ENCODE data around the gene FHL2. TPM values are rescaled to one million over a fixed set of nuclear protein-coding genes. Genes with fewer than 3 reads are reported as not detected.

Gene FHL2
- total RNA-seq: 100 to 1,000 TPM in 3 of 4 donors, 10 to 100 TPM in 1; 93.9 to 150 (median 109) TPM

GRCh38 chr2:105398336-105399206, at the start of gene FHL2:
FHL2 (minus strand) TSS chr2:105399051; CDS start chr2:105386516, 12,535 bp downstream.
- 0 to 1% methylated on average over 7 to 12 of the region's 74 CpGs for WGBS, 2 donors (ENCODE audit: low coverage in 1 of 2)
- Histone ChIP-seq H3K27ac (peak within 1 kb of the TSS; percentile 84 to 93 (median 90)), H3K27me3 (peaks cover 10% of the 10 kb centered on the region), H3K36me3 (no peaks in the 10 kb centered on the region), H3K9me3 (no peaks in the 10 kb centered on the region), H3K4me3 (peak within 1 kb of the TSS; percentile 68 to 86), H3K4me1 (peaks cover 0 to 54% (median 0%) of the 10 kb centered on the region in 3 donors)
- TF ChIP-seq CTCF (IDR thresholded peaks at IDR 0.05) (peak in 3 of 4 experiments; percentile 59 to 81 (median 64)), POLR2AphosphoS5 (IDR thresholded peaks at IDR 0.05) (peak; percentile 93), POLR2A (IDR thresholded peaks at IDR 0.05) (peak; percentile 56 to 83), EP300 (IDR thresholded peaks at IDR 0.05) (no peak)
- ATAC-seq: peak; percentile 94

GRCh38 chr2:105447476-105447875, 48.6 kb upstream of the FHL2 start:
- 91 to 100% methylated on average over 1 to 4 of the region's 4 CpGs for WGBS, 2 donors (ENCODE audit: low coverage in 1 of 2)
- TF ChIP-seq POLR2A (IDR thresholded peaks at IDR 0.05) (no peak), EP300 (IDR thresholded peaks at IDR 0.05) (no peak), POLR2AphosphoS5 (IDR thresholded peaks at IDR 0.05) (no peak), CTCF (IDR thresholded peaks at IDR 0.05) (no peak)
- Histone ChIP-seq H3K36me3 (no peaks in the 10 kb centered on the region), H3K4me1 (peaks cover 0 to 13% (median 0%) of the 10 kb centered on the region in 3 donors), H3K27me3 (no peaks in the 10 kb centered on the region), H3K27ac (no peak overlapping the region), H3K4me3 (no peak overlapping the region), H3K9me3 (no peaks in the 10 kb centered on the region)
- no peak for ATAC-seq

- ATAC-seq: no peak
- H3K36me3 ChIP-seq: no peaks in the 10 kb centered on the region
- 90 to 96% methylated on average over 4 to 5 of the region's 6 CpGs for WGBS, 2 donors (ENCODE audit: low coverage in 1 of 2)
These were observed 47.6 kb upstream of the FHL2 start for GRCh38 chr2:105446501-105446900.

GRCh38 chr2:105445976-105446375, 47.1 kb upstream of the FHL2 start:
- TF ChIP-seq POLR2A (IDR thresholded peaks at IDR 0.05): no peak
- no peak for TF ChIP-seq CTCF (IDR thresholded peaks at IDR 0.05)
- TF ChIP-seq EP300 (IDR thresholded peaks at IDR 0.05): no peak
- no peak for TF ChIP-seq POLR2AphosphoS5 (IDR thresholded peaks at IDR 0.05)
- no peak overlapping the region for H3K27ac ChIP-seq
- WGBS, 2 donors (ENCODE audit: low coverage in 1 of 2): 83 to 96% methylated on average over 9 of the region's 9 CpGs
- no peaks in the 10 kb centered on the region for H3K27me3 ChIP-seq
- H3K36me3 ChIP-seq: no peaks in the 10 kb centered on the region
- no peak overlapping the region for H3K4me3 ChIP-seq
- no peaks in the 10 kb centered on the region for H3K9me3 ChIP-seq
- peaks cover 0 to 13% (median 0%) of the 10 kb centered on the region in 3 donors for H3K4me1 ChIP-seq
- no peak for ATAC-seq

More at GRCh38 chr2:105446501-105446900, 47.6 kb upstream of the FHL2 start:
- Histone ChIP-seq H3K27ac (no peak overlapping the region), H3K4me1 (peaks cover 0 to 13% (median 0%) of the 10 kb centered on the region in 3 donors), H3K27me3 (no peaks in the 10 kb centered on the region), H3K4me3 (no peak overlapping the region), H3K9me3 (no peaks in the 10 kb centered on the region)
- TF ChIP-seq CTCF (IDR thresholded peaks at IDR 0.05): no peak
- no peak for TF ChIP-seq EP300 (IDR thresholded peaks at IDR 0.05)
- TF ChIP-seq POLR2A (IDR thresholded peaks at IDR 0.05): no peak
- no peak for TF ChIP-seq POLR2AphosphoS5 (IDR thresholded peaks at IDR 0.05)

Measured in gastroesophageal sphincter (tissue), 4 donors.